Adrenal gland (tissue), 5 donors: ENCODE results near the gene GRIN1.

Experiments
- CTCF ChIP-seq, 6 experiments: fragments of 450-650 bp in 4 of 6; fragments of 200-600 bp in 2 of 6; sonication (generic) in 1 of 6; IDR thresholded peaks; 1 replicate in 5 of 6; 2 replicates in 1 of 6; pipeline versions ENCODE4 v1.5.1 to v1.8.0; 2016 to 2021; ENCODE audit warnings: antibody characterized with exemption in 6 of 6, mild to moderate bottlenecking in 2 of 6, moderate library complexity in 1 of 6
- POLR2A ChIP-seq, 2 donors: fragments of 450-650 bp; IDR thresholded peaks; one replicate each; pipeline ENCODE4 v1.6.1; 2017; ENCODE audit warnings: antibody characterized with exemption in 2 of 2, mild to moderate bottlenecking in 2 of 2, moderate library complexity in 1 of 2
- donor health status: DM: no; HTN: no; CAD: no.

DNA sequence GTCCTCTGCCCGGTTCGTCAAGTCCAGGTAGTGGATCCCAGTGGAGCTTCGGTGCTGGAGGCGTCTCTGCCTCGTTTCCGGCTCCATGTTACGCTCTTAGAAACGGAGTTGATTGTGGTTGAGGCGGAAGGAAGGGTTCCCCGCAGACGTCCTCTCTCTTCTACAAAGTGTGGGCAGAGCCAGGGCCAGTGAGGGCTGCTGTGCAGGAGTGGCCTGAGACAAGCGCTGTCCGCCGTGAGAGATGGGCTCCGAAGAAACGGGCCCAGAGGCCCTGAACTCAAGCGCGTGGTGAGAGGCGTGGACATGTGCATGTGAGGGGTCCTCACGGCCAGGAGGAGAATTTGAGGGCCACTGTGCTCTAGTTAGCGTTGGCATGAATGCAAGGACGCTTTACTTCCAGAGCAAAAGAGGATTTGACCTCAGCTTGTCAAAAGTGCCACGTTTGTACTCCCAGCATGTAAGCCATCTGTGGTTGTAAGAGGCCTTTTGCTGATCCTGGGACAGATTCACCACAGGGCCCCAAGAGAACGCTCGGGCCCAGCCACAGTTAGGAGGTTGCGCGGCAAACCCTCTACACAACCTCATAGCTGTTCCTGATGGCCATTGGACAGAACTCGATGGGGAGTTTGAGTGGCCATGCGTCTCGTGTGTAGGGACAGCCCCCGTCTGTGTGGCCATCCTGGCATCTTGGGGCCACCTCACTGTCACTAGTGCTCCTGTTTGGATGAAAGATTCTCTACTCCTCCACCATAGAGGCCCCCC lies 42.0 kb upstream of the GRIN1 start:
- TF ChIP-seq CTCF (IDR thresholded peaks at IDR 0.05): no peak
- no peak for TF ChIP-seq POLR2A (IDR thresholded peaks at IDR 0.05)
